ENCODE data around the gene OTUB1. TPM values are rescaled to one million over a fixed set of nuclear protein-coding genes. Genes with fewer than 3 reads are reported as not detected.

The OTUB1 gene
- total and polyA plus RNA-seq, 2 of the 4 experiments (the other 2 are of a cell fraction), result 69.0 to 168 TPM

GRCh38 chr11:64007160-64007628 lies 21.0 kb downstream of the OTUB1 start:
- Histone ChIP-seq H2BK20ac (ENCODE audit: low read depth, low read length) (no peak overlapping the region), H2AFZ (replicated peaks; ENCODE audit: low read length, poor library complexity) (peak overlapping the region; percentile 89), H3K9me1 (ENCODE audit: insufficient read depth, low read length) (no peaks in the 10 kb centered on the region), H3K4me2 (ENCODE audit: low read depth, low read length) (peak overlapping the region; percentile 57), H2BK5ac (ENCODE audit: low read depth, low read length, poor library complexity, severe bottlenecking) (no peak overlapping the region), H3K4ac (ENCODE audit: low read depth, low read length) (peak overlapping the region; percentile 37), H2BK120ac (ENCODE audit: low read depth, low read length) (peak overlapping the region; percentile 6; the same call in 1 of the 2 replicates), H3K27ac (ENCODE audit: insufficient read depth, low read length) (no peak overlapping the region), H3K56ac (ENCODE audit: extremely low read depth, insufficient read depth, low read length) (no peak overlapping the region), H4K91ac (ENCODE audit: insufficient read depth, low read depth, low read length) (peak overlapping the region; percentile 17; the same call in 1 of the 2 replicates), H2BK15ac (ENCODE audit: low read depth, low read length) (no peak overlapping the region; the same call in 2 of the 3 replicates), H3K4me3 (ENCODE audit: insufficient read depth, low read depth, low read length) (peak overlapping the region; percentile 4; the same call in 1 of the 2 replicates), H4K20me1 (ENCODE audit: insufficient read depth, low read length) (no peaks in the 10 kb centered on the region), H3K9me3 (ENCODE audit: control insufficient read depth, insufficient read depth, low read length) (no peaks in the 10 kb centered on the region), H2AK9ac (replicated peaks; ENCODE audit: low read depth, low read length, poor library complexity) (peak overlapping the region; percentile 91), H3K4me1 (ENCODE audit: control insufficient read depth, insufficient read depth, low read length) (peaks cover 10% of the 10 kb centered on the region), H3K79me1 (ENCODE audit: low read depth in 1 of 2, low read length in 2 of 2) (no peaks in the 10 kb centered on the region), H3K23ac (ENCODE audit: low read depth, low read length) (0 out of 2 replicates have a peak overlapping the region, but pooled peaks have one; percentile 23), H3K36me3 (ENCODE audit: control insufficient read depth, insufficient read depth, low read length) (no peaks in the 10 kb centered on the region), H3K27me3 (ENCODE audit: control insufficient read depth, insufficient read depth, low read length) (no peaks in the 10 kb centered on the region), H3K9ac (ENCODE audit: low read depth, low read length) (0 out of 2 replicates have a peak overlapping the region, but pooled peaks have one; percentile 12), H4K8ac (ENCODE audit: low read depth in 2 of 2, low read length in 2 of 2) (peak overlapping the region in 1 of 2 experiments; percentile 62; a peak in 2 of 4 replicates), H2AK5ac (ENCODE audit: low read depth, low read length) (peak overlapping the region; percentile 29), H4K5ac (ENCODE audit: low read depth, low read length) (no peak overlapping the region), H3K18ac (ENCODE audit: low read depth, low read length) (no peak overlapping the region), H3K14ac (replicated peaks; ENCODE audit: low read depth, low read length) (peak overlapping the region; percentile 12)
- intact Hi-C loops (cut with micrococcal nuclease) (loop anchor here (10.0 kb wide), 1 partner anchor 298 kb away; the partner anchor contains the start of genes CATSPERZ and ESRRA), in situ Hi-C loops (cut with MboI; ENCODE audit: low sequenced_read_pairs) (no loop called here), dilution Hi-C loops (cut with HindIII; ENCODE audit: low sequenced_read_pairs, unreplicated experiment) (no loop called here)
- peak; percentile 58 for ATAC-seq (ENCODE audit: low read depth)
- WGBS, 2 experiments (ENCODE audit: extremely low coverage in 2 of 2, insufficient read length in 1 of 2), result 6% methylated on average over 17 of the region's 27 CpGs; no CpG with 5 or more reads in 1 of the 2 experiments
- BruUV-seq (replicated peaks), result no TSS peak
- ChIA-PET POLR2A (ENCODE audit: unreplicated experiment) (interaction anchor here (0.6 kb wide), 1 partner anchor 346 kb away, joined by 5 read pairs; no protein-coding TSS in a partner anchor), CTCF (interaction anchor here (1.4 to 1.5 kb wide), 2 partner anchors 141 to 142 kb away, joined by 3 to 4 read pairs; no protein-coding TSS in a partner anchor)
- DNase-seq, result no peak
- no peak for TF ChIP-seq USF2 (IDR thresholded peaks at IDR 0.05; ENCODE audit: low read depth, low read length)
- no peak for TF ChIP-seq MAZ (IDR thresholded peaks at IDR 0.05; ENCODE audit: borderline replicate concordance, low read depth, low read length)
- TF ChIP-seq RAD21 (IDR thresholded peaks at IDR 0.05; ENCODE audit: low read length), result no peak
- TF ChIP-seq SMC3 (IDR thresholded peaks at IDR 0.05; ENCODE audit: low read depth, low read length), result no peak
- no peak for TF ChIP-seq MAFK (IDR thresholded peaks at IDR 0.05; ENCODE audit: low read depth, low read length)
- no peak for TF ChIP-seq ELK1 (IDR thresholded peaks at IDR 0.05; ENCODE audit: borderline replicate concordance, low read depth, low read length)
- no peak for TF ChIP-seq MXI1 (IDR thresholded peaks at IDR 0.05; ENCODE audit: borderline replicate concordance, low read depth, low read length)
- TF ChIP-seq CHD1 (IDR thresholded peaks at IDR 0.05; ENCODE audit: low read depth, low read length), result no peak
- no peak for TF ChIP-seq RCOR1 (IDR thresholded peaks at IDR 0.05; ENCODE audit: insufficient replicate concordance, low read length)
- no peak for TF ChIP-seq NFE2L2 (IDR thresholded peaks at IDR 0.05; ENCODE audit: low read depth, low read length)
- no peak for TF ChIP-seq FOS (IDR thresholded peaks at IDR 0.05; ENCODE audit: low read depth, low read length)
- TF ChIP-seq CEBPB (IDR thresholded peaks at IDR 0.05; ENCODE audit: low read depth, low read length), result no peak
- no peak for TF ChIP-seq RFX5 (IDR thresholded peaks at IDR 0.05; ENCODE audit: low read depth, low read length)
- no peak for TF ChIP-seq BHLHE40 (IDR thresholded peaks at IDR 0.05; ENCODE audit: low read depth, low read length)
- TF ChIP-seq CTCF (conservative IDR thresholded peaks at IDR 0.05; ENCODE audit: low read depth, low read length), result no peak
